Epithelial cell of esophagus (primary cell): ENCODE measurements around the gene ECPAS.

ENCODE experiments used
- DNase-seq: peaks from one replicate; pipeline ENCODE4 v3.0.0; 2010; ENCODE audit warnings: low read depth
- H3K4me3 ChIP-seq: 2 replicates; pipeline ENCODE4 v1.5.1; 2011; ENCODE audit warnings: mild to moderate bottlenecking, low read length, control low read depth
- TF ChIP-seq, protein P1 (sequence below): IDR thresholded peaks from 2 replicates; pipeline ENCODE4 v1.5.1; 2011; ENCODE audit warnings: low read depth, mild to moderate bottlenecking, low read length, control low read depth, inconsistent platforms; ENCODE audit not compliant: insufficient read depth; ENCODE audit errors: missing control alignments

The ECPAS gene

DNA sequence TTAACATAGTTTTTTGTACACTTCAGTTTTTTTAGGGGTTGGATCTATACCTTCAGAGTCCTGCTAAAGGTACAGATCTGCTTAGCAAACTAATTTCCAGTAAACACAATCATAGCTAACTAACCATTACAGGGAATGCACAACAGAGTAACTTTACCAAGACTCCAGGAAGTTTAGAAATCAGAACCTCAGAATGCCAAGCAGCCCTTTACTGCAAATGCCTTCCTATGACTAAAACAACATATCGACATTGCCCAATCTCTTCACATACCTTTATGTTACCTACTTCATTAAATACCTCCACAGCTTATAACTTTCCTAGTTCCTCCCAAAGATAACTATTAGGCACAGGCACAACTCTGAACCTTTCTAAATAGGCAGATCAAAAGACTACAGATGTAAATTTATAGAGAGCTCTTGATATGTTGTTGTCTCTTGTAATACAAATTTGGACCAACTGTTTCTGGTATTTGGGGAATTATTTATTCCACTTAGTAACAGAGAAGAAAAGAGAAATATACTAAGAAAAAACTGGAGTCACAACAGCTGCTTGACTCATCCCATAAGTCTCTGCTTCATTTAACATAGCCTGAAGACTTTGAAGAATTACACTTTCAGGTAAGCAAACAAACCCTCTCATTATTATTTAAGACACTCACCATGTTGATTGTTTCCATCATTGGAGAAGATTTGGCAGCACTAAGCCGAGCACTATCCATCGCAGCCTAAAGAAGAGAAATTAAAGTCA, 108.2 kb downstream of the ECPAS start:
- H3K4me3 ChIP-seq = no peak overlapping the region
- TF ChIP-seq, protein P1, sequence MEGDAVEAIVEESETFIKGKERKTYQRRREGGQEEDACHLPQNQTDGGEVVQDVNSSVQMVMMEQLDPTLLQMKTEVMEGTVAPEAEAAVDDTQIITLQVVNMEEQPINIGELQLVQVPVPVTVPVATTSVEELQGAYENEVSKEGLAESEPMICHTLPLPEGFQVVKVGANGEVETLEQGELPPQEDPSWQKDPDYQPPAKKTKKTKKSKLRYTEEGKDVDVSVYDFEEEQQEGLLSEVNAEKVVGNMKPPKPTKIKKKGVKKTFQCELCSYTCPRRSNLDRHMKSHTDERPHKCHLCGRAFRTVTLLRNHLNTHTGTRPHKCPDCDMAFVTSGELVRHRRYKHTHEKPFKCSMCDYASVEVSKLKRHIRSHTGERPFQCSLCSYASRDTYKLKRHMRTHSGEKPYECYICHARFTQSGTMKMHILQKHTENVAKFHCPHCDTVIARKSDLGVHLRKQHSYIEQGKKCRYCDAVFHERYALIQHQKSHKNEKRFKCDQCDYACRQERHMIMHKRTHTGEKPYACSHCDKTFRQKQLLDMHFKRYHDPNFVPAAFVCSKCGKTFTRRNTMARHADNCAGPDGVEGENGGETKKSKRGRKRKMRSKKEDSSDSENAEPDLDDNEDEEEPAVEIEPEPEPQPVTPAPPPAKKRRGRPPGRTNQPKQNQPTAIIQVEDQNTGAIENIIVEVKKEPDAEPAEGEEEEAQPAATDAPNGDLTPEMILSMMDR = no peak
- peak; percentile 84 for DNase-seq

DNA sequence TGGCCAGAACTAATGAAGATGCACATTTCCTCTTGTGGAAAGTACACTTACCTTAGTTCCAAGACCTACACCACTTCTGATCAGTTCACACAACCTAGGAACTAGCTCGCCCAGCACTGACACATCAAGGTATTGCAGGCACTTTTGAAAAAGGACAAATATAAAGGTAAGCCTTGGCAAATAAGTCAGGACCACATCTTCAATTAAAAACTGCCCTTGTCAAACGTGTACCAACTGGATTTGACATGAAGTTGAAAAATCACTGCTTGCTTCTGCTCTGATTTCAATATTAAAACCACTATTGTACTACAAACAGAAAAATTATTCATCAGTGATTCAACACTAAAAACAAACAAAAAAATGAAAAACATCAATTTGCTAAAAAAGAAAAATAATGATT, 109.1 kb downstream of the ECPAS start:
- H3K4me3 ChIP-seq = no peak overlapping the region
- TF ChIP-seq, protein P1 = no peak
- DNase-seq = peak; percentile 61

DNA sequence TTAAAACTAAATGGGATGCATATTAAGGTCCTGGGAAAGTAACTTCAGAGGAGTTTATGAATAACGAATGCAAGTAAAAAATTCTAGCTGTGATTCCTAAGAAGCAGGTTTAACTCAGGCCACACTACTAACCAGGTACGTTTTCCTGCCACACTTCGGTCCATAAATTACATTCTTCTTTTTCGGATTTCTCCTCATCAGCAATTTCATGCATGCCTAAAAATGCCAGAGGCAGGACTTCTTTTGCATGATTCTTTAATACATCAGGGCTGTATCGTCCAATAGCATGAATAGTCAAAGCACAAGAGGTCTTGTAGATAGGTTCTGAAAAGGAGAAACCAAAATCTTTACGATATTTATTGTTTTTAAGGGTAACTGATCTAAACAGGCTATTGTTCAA, 111.9 kb downstream of the ECPAS start:
- TF ChIP-seq, protein P1 = no peak
- no peak for DNase-seq
- no peak overlapping the region for H3K4me3 ChIP-seq

DNA sequence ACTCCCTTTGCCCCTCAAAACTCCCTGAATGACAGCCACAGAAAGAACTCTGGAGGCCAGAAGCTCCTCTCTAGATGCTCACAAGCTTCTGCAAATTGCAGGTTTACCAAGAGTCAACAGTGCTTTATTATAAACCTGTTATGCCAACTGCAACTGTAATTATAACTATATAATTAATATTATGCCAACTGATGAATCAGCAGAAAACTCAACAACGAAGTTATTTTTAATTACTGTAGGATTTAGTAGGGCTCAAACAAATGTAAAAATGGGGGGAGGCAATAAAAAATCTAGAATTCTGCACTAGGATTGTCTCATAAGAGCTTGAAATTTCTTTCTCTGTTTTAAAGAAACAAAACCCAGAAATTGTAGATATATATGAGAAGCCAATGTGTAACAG, 117.2 kb downstream of the ECPAS start:
- no peak overlapping the region for H3K4me3 ChIP-seq
- TF ChIP-seq, protein P1 = no peak
- DNase-seq = no peak

DNA sequence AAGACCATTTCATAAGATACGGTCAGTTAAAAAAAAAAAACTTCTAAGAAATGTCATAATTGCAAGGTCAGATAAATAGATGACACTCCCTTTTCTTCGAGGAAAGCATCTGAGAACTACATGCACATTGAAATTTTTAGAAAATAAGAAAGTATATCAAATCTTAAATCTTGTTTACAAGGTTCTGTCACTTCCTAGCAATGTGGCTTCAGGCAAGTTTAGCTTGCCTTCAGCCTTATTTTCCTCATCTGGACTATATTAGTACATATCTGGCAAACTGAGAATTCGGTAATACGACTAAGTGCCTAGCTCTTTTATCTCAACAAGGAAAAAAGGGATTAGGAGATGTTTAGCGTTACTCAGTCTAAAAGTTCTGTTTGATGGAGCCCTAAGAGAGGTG, 121.7 kb downstream of the ECPAS start:
- no peak overlapping the region for H3K4me3 ChIP-seq
- TF ChIP-seq, protein P1 = no peak
- DNase-seq = no peak

DNA sequence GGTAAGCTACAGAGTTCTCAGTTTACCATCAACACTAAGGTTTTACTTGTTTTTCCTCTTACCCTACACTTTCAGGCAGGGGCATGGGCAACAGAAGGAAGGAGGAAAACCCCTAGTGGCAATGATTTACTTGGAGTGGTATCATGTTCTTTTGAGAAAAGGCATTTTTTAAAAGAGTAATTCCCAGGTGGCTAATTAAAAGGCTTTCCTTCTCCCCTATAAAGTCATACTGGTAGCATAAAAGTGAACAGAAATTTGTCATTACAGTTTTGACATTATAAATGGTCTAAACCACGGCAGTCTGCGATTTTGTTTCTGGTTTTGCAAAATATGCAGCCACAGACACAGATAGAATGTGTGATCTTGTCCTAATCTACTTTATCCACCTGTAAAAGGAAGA, 123.3 kb downstream of the ECPAS start:
- TF ChIP-seq, protein P1 = no peak
- no peak for DNase-seq
- no peak overlapping the region for H3K4me3 ChIP-seq
